Adrenal gland (tissue), 12 donors: Measurements from ENCODE around the gene OGT. TPM values are rescaled to one million over a fixed set of nuclear protein-coding genes. Genes with fewer than 3 reads are reported as not detected.

Source experiments
- DNase-seq, 7 donors: peaks; one replicate each; pipeline ENCODE4 v3.0.0-alpha.2; 2019 to 2020
- H3K27ac ChIP-seq, 5 donors: fragments of 200-600 bp; sonication (generic) in 4 of 5; 1 replicate in 3 of 5; 2 replicates in 2 of 5; pipeline versions ENCODE4 v1.5.1 to v1.8.0; 2016 to 2020; ENCODE audit warnings: mild to moderate bottlenecking in 1 of 5
- H3K27me3 ChIP-seq: fragments of 200-600 bp; 2 replicates; pipeline ENCODE4 v1.8.0; 2021
- H3K36me3 ChIP-seq, 2 donors: fragments of 200-600 bp; replicated peaks in 1 of 2; 1 replicate in 1 of 2; 2 replicates in 1 of 2; pipeline versions ENCODE4 v1.5.1 to v1.8.0; 2018 to 2022
- H3K4me1 ChIP-seq, 2 donors: fragments of 200-600 bp; replicated peaks in 1 of 2; 1 replicate in 1 of 2; 2 replicates in 1 of 2; pipeline versions ENCODE4 v1.5.1 to v1.8.0; 2018 to 2021
- H3K4me3 ChIP-seq, 4 donors: fragments of 200-600 bp; sonication (generic) in 3 of 4; one replicate each; pipeline ENCODE4 v1.5.1; 2016 to 2018
- H3K9me3 ChIP-seq, 3 donors: fragments of 200-600 bp; sonication (generic) in 1 of 3; replicated peaks in 1 of 3; 1 replicate in 2 of 3; 2 replicates in 1 of 3; pipeline versions ENCODE4 v1.5.1 to v1.8.0; 2016 to 2021
- POLR2A ChIP-seq, 2 donors: fragments of 450-650 bp; IDR thresholded peaks; one replicate each; pipeline ENCODE4 v1.6.1; 2017; ENCODE audit warnings: antibody characterized with exemption in 2 of 2, mild to moderate bottlenecking in 2 of 2, moderate library complexity in 1 of 2
- WGBS, 4 donors: extraction: QIAGEN DNeasy Blood & Tissue Kit in 2 of 4; methylation state at CpG; one replicate each; pipeline versions ENCODE4 v1.1.5 to v1.1.7; 2013 to 2017; 5-methylcytosine and 5-hydroxymethylcytosine counted together
- intact Hi-C, 2 donors: fragments of 100-400 bp; cut with DNase I; formaldehyde crosslinking; loops; one replicate each; pipeline versions ENCODE4 v1.14.1 to v1.15.0; 2022 to 2023
- polyA plus RNA-seq, 3 donors: library from polyadenylated mRNA; stranded (reverse); fragments of 200-250 nt in 2 of 3; fragments of 350-450 nt in 1 of 3; fragmentation: Illumina TruSeq in 1 of 3; extraction: RNeasy Lipid Tissue Mini Kit (QIAGEN cat#74804) in 1 of 3; gene quantifications; one replicate each; pipeline ENCODE4 v1.2.3, GENCODE V29; 2013 to 2014
- total RNA-seq, 9 donors: library from RNA; depleted of rRNA in 4 of 9; stranded (reverse); fragments of >200 nt in 4 of 9; fragments of 120-200 nt in 1 of 9; fragmentation: NEBNext Ultra II Directional in 1 of 9; extraction: Animal tissue kit (Norgen Biotek cat#: 25700) in 1 of 9; gene quantifications; one replicate each; pipeline versions ENCODE4 v1.1.0 to v1.2.4, GENCODE V29; 2013 to 2023
- TF ChIP-seq, protein P1 (sequence below), 6 experiments: fragments of 450-650 bp in 4 of 6; fragments of 200-600 bp in 2 of 6; sonication (generic) in 1 of 6; IDR thresholded peaks; 1 replicate in 5 of 6; 2 replicates in 1 of 6; pipeline versions ENCODE4 v1.5.1 to v1.8.0; 2016 to 2021; ENCODE audit warnings: antibody characterized with exemption in 6 of 6, mild to moderate bottlenecking in 2 of 6, moderate library complexity in 1 of 6
- donor health status: healthy with polysubstance abuse.
- donor health status: Bipolar disorder and iron deficiency.
- donor health status: DM: yes; HTN: yes; CAD: no.
- donor health status: DM: no; HTN: no; CAD: no.
- donor health status: DM: no; HTN: no; CAD: no.
- donor health status: DM: yes; HTN: yes; CAD: no.

Gene OGT
- total and polyA plus RNA-seq, 12 donors, result 38.0 to 164 (median 103) TPM

DNA sequence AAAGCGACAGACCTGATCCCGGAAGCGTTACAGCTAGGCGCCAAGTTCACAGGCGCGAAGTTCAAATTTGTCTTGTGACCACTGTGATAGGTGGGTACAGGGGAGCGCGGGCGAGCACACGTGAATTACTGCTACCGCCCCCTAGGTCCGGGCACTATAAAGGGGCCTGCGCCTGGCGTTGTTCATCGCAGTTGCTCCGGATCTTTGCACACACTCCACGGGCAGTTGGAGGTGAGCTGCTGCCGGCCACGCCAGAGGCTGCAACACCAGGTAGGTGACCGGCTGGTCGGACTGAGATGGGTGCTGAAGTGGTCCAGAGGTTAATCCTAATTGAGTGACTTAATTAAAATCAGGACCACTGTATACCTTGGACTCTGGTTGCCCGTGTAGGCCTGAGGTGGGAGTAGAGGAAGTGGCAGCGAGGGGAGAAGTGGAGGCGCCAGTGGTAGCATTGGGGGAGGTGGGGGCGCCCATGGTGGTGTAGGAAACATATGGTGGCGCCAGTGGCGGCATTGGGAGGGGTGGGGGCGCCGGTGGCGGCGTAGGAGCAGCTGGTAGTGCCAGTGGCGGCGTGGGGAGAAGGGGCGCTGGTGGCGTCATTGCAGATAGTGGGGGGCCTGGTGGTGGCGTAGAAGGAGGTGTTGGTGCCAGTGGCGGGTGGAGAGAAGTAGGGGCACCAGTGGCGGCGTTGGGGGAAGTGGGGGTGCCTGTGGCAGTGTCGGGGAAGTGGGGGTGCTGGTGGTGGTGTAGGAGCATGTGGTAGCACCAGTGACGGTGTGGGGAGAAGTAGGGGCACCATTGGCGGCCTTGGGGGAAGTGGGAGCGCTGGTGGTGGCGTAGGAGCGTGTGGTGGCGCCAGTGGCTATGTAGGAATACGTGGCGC, 45.6 kb downstream of the OGT start, which contains the start of gene GCNA:
GCNA (plus strand) TSS at position 185 of the 883 bp plus-strand sequence. CDS start 2,385 bp downstream, outside the sequence.
- no peak within 1 kb of the TSS for H3K4me3 ChIP-seq

DNA sequence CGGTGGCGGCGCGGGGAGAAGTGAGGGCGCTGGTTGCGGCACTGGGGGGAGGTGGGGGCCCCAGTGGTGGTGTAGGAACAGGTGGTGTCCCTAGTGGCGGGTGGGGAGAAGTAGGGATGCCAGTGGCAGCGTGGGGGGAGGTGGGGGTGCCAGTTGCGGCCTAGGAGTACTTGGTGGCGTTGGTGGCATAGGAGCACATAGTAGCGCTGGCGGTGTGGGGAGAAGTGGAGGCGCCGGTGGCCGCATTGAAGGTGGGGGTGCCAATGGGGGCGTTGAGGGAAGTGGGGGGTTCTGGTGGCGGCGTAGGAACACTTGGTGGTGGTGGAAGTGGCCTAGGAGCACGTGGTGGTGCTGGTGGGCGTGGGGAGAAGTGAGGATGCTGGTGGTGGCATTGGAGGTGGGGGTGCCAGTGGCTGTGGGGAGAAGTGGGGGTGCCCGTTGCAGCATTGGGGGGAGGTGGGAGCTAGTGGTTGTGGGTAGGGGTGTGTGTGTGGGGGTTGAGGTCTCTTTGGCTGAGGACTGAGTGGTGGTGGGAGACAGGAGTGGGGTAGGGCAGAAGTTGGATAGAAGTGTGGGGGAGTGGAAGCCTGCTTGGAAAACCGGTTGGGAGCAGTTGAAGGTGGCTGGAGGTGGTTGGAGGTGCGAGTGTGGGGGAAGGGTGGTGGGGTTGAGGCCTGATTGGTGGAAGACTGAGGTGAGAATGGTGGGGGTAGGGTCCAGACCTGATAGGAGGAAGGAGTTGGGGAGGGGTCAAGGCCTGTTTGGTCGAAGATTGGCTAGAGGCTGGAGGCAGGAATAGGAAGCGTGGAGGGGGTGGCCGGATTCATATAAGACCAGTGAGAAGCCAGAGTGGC, 46.5 kb downstream of the OGT start:
- DNase-seq, result no peak
- H3K27me3 ChIP-seq, result no peaks in the 10 kb centered on the region
- peaks cover 0 to 16% of the 10 kb centered on the region in 2 donors for H3K36me3 ChIP-seq
- 89 to 93% (median 92%) methylated on average over 16 to 26 of the region's 26 CpGs for WGBS, 4 donors
- no peaks in the 10 kb centered on the region for H3K9me3 ChIP-seq
- H3K4me1 ChIP-seq, result no peaks in the 10 kb centered on the region
- H3K4me3 ChIP-seq, result no peak overlapping the region
- intact Hi-C loops, result no loop called here
- H3K27ac ChIP-seq, result no peak overlapping the region
- no peak for TF ChIP-seq POLR2A (IDR thresholded peaks at IDR 0.05)
- TF ChIP-seq, protein P1, sequence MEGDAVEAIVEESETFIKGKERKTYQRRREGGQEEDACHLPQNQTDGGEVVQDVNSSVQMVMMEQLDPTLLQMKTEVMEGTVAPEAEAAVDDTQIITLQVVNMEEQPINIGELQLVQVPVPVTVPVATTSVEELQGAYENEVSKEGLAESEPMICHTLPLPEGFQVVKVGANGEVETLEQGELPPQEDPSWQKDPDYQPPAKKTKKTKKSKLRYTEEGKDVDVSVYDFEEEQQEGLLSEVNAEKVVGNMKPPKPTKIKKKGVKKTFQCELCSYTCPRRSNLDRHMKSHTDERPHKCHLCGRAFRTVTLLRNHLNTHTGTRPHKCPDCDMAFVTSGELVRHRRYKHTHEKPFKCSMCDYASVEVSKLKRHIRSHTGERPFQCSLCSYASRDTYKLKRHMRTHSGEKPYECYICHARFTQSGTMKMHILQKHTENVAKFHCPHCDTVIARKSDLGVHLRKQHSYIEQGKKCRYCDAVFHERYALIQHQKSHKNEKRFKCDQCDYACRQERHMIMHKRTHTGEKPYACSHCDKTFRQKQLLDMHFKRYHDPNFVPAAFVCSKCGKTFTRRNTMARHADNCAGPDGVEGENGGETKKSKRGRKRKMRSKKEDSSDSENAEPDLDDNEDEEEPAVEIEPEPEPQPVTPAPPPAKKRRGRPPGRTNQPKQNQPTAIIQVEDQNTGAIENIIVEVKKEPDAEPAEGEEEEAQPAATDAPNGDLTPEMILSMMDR (IDR thresholded peaks at IDR 0.05), result no peak

More for the DNA sequence above, 45.6 kb downstream of the OGT start, which contains the start of gene GCNA:
- peaks cover 0 to 25% of the 10 kb centered on the region in 2 donors for H3K36me3 ChIP-seq
- TF ChIP-seq POLR2A (IDR thresholded peaks at IDR 0.05), result no peak
- TF ChIP-seq, protein P1 (IDR thresholded peaks at IDR 0.05), result no peak
- 92 to 97% (median 95%) methylated on average over 24 to 48 of the region's 48 CpGs for WGBS, 4 donors
- H3K27ac ChIP-seq, result no peak within 1 kb of the TSS
- no peaks in the 10 kb centered on the region for H3K9me3 ChIP-seq
- intact Hi-C loops, result no loop called here
- no peaks in the 10 kb centered on the region for H3K4me1 ChIP-seq
- DNase-seq, result no peak
- H3K27me3 ChIP-seq, result no peaks in the 10 kb centered on the region

DNA sequence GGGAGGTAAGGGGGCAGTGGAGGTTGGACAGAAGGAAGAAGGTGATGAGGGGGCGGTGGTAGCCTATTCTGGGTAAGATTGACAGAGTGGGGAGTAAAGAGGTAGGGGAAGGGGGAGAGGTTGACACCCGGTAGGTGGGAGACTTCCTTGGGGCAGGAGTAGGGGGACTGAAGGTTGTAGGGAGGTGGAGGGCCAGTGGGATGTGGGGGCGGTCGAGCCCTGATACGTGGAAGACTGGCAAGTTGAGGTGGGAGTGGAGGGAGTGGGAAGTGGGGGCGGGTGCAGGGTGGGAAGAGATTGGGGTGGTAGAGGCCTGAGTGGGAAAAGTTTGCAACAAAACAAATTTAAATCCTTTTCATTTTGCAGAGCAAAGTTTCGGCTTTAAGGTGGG, 47.1 kb downstream of the OGT start:
- intact Hi-C loops, result no loop called here
- Histone ChIP-seq H3K4me3 (no peak overlapping the region), H3K36me3 (peaks cover 0 to 11% of the 10 kb centered on the region in 2 donors), H3K9me3 (no peaks in the 10 kb centered on the region), H3K27ac (no peak overlapping the region), H3K27me3 (no peaks in the 10 kb centered on the region), H3K4me1 (no peaks in the 10 kb centered on the region)
- WGBS, 4 donors, result 90 to 91% (median 90%) methylated on average over 7 of the region's 7 CpGs
- TF ChIP-seq, protein P1 (IDR thresholded peaks at IDR 0.05), result no peak
- DNase-seq, result no peak

DNA sequence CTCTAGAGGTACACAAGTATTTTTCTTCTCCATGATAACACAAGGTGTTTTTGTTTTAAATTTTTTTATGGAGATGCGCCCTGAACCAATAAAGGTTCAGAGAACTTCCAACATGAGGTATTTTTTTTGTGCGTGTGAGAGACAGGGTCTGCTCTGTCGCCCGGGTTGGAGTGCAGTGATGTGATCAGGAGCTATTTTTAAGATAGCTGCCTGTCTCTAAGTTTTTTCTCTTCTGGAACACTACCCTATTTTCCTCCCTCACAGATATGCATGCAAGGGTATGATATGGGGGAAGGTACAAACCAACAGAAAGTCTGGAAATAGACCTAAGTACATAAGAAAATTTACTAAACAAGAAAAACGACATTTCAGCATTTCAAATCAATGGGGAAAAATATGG, 48.3 kb downstream of the OGT start:
- Histone ChIP-seq H3K36me3 (peaks cover 0 to 4% of the 10 kb centered on the region in 2 donors), H3K27ac (no peak overlapping the region), H3K27me3 (no peaks in the 10 kb centered on the region), H3K4me1 (no peaks in the 10 kb centered on the region), H3K4me3 (no peak overlapping the region), H3K9me3 (no peaks in the 10 kb centered on the region)
- 70 to 80% (median 74%) methylated on average over 5 of the region's 5 CpGs for WGBS, 4 donors
- intact Hi-C loops, result no loop called here
- no peak for TF ChIP-seq POLR2A (IDR thresholded peaks at IDR 0.05)
- TF ChIP-seq, protein P1 (IDR thresholded peaks at IDR 0.05), result no peak
- DNase-seq, result no peak
